ENCODE measurements around the gene ALDH1B1. TPM values are rescaled to one million over a fixed set of nuclear protein-coding genes. Genes with fewer than 3 reads are reported as not detected.
"Not testable (repeated sequence)": the region's sequence is repeated elsewhere in the genome, so short reads cannot be mapped to it uniquely, and the experiment has no call there.

The ALDH1B1 gene
- total RNA-seq, 5 donors from 2014 or later (not counting 1 experiment from before 2014, with no cell fraction given): 2.0 to 8.2 (median 5.2) TPM

GRCh38 chr9:38377336-38378083, 15.0 kb upstream of the ALDH1B1 start:
- H3K4me3 ChIP-seq (ENCODE audit: control insufficient read depth in 1 of 2, extremely low read depth in 1 of 2, low read length in 1 of 2); DNase-seq; ATAC-seq (replicated peaks in 1 of 4); CTCF ChIA-PET; H3K36me3 Mint-ChIP-seq; H3K36me3 ChIP-seq (ENCODE audit: control insufficient read depth in 2 of 2, extremely low read depth in 1 of 2, insufficient read depth in 1 of 2, low read length in 1 of 2); POLR2A ChIA-PET; H3K4me1 Mint-ChIP-seq; H3K27ac ChIP-seq (ENCODE audit: low read length); H3K9me3 ChIP-seq; H3K27me3 Mint-ChIP-seq; H3K4me3 Mint-ChIP-seq; H3K27me3 ChIP-seq (replicated peaks in 1 of 2; ENCODE audit: control insufficient read depth in 2 of 2, extremely low read depth in 1 of 2, insufficient read depth in 2 of 2, low read length in 1 of 2); H3K27ac Mint-ChIP-seq; H3K4me1 ChIP-seq (ENCODE audit: control insufficient read depth in 1 of 2, extremely low read depth in 1 of 2, insufficient read depth in 2 of 2, low read length in 2 of 2); H3K9me3 Mint-ChIP-seq: not testable (repeated sequence)
- 97% methylated on average over 15 of the region's 42 CpGs for WGBS (ENCODE audit: insufficient coverage)

- Histone ChIP-seq H3K9me3 (no peaks in the 10 kb centered on the region), H3K27ac (ENCODE audit: low read length) (no peak overlapping the region), H3K36me3 (ENCODE audit: control insufficient read depth in 2 of 2, extremely low read depth in 1 of 2, insufficient read depth in 1 of 2, low read length in 1 of 2) (no peaks in the 10 kb centered on the region), H3K4me1 (ENCODE audit: control insufficient read depth in 1 of 2, extremely low read depth in 1 of 2, insufficient read depth in 2 of 2, low read length in 2 of 2) (no peaks in the 10 kb centered on the region), H3K4me3 (ENCODE audit: control insufficient read depth in 1 of 2, extremely low read depth in 1 of 2, low read length in 1 of 2) (no peak overlapping the region), H3K27me3 (replicated peaks in 1 of 2; ENCODE audit: control insufficient read depth in 2 of 2, extremely low read depth in 1 of 2, insufficient read depth in 2 of 2, low read length in 1 of 2) (peaks cover 0 to 5% of the 10 kb centered on the region in 2 experiments)
- H3K9me3 Mint-ChIP-seq: peaks cover 0 to 3% (median 0%) of the 10 kb centered on the region in 3 donors
- ChIA-PET POLR2A (no interaction called here), CTCF (no interaction called here)
- H3K27me3 Mint-ChIP-seq: peaks cover 5 to 9% of the 10 kb centered on the region in 2 donors
- WGBS (ENCODE audit: insufficient coverage): 92% methylated on average over 2 of the region's 6 CpGs
- no peak overlapping the region for H3K27ac Mint-ChIP-seq
- no peak for DNase-seq
- H3K4me3 Mint-ChIP-seq: no peak overlapping the region
- H3K36me3 Mint-ChIP-seq: no peaks in the 10 kb centered on the region
- ATAC-seq (replicated peaks in 1 of 4): no peak
- no peaks in the 10 kb centered on the region for H3K4me1 Mint-ChIP-seq
These were observed 12.2 kb upstream of the ALDH1B1 start for GRCh38 chr9:38380230-38380871.

GRCh38 chr9:38380872-38381534, 11.5 kb upstream of the ALDH1B1 start:
- Histone ChIP-seq H3K27me3 (replicated peaks in 1 of 2; ENCODE audit: control insufficient read depth in 2 of 2, extremely low read depth in 1 of 2, insufficient read depth in 2 of 2, low read length in 1 of 2) (peaks cover 0 to 6% of the 10 kb centered on the region in 2 experiments), H3K9me3 (no peaks in the 10 kb centered on the region), H3K4me3 (ENCODE audit: control insufficient read depth in 1 of 2, extremely low read depth in 1 of 2, low read length in 1 of 2) (no peak overlapping the region), H3K4me1 (ENCODE audit: control insufficient read depth in 1 of 2, extremely low read depth in 1 of 2, insufficient read depth in 2 of 2, low read length in 2 of 2) (no peaks in the 10 kb centered on the region), H3K36me3 (ENCODE audit: control insufficient read depth in 2 of 2, extremely low read depth in 1 of 2, insufficient read depth in 1 of 2, low read length in 1 of 2) (no peaks in the 10 kb centered on the region), H3K27ac (ENCODE audit: low read length) (no peak overlapping the region)
- Mint-ChIP-seq H3K9me3 (peaks cover 0 to 3% (median 0%) of the 10 kb centered on the region in 3 donors), H3K36me3 (no peaks in the 10 kb centered on the region), H3K4me3 (no peak overlapping the region), H3K27ac (no peak overlapping the region), H3K4me1 (no peaks in the 10 kb centered on the region), H3K27me3 (peaks cover 5 to 9% of the 10 kb centered on the region in 2 donors)
- CTCF ChIA-PET: no interaction called here
- POLR2A ChIA-PET: no interaction called here
- 69% methylated on average over 3 of the region's 8 CpGs for WGBS (ENCODE audit: insufficient coverage)
- DNase-seq (no peak), ATAC-seq (replicated peaks in 1 of 4) (no peak)

DNA sequence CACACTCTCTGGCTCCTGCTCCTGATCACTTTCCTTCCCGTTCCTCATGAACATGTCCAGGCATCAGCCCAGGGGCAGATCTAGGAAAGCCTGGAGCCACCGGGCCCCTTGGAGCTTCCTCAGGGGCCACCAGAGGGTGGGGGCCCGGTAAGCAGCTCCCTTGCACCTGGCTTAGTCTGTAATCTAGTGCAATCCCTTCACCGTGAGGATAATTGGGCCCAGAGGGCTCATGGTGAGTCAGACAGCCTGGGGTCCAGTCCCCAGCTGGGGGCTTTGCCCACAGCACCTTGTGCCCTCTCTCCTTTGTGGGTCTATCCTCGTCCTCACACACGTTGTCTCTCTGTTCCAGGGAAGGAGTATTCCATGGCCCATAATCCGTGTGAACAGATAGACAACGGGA, 10.4 kb upstream of the ALDH1B1 start:
- Histone ChIP-seq H3K9me3 (no peaks in the 10 kb centered on the region), H3K4me3 (ENCODE audit: control insufficient read depth in 1 of 2, extremely low read depth in 1 of 2, low read length in 1 of 2) (no peak overlapping the region), H3K36me3 (ENCODE audit: control insufficient read depth in 2 of 2, extremely low read depth in 1 of 2, insufficient read depth in 1 of 2, low read length in 1 of 2) (no peaks in the 10 kb centered on the region), H3K27me3 (replicated peaks in 1 of 2; ENCODE audit: control insufficient read depth in 2 of 2, extremely low read depth in 1 of 2, insufficient read depth in 2 of 2, low read length in 1 of 2) (peaks cover 0 to 6% of the 10 kb centered on the region in 2 experiments), H3K4me1 (ENCODE audit: control insufficient read depth in 1 of 2, extremely low read depth in 1 of 2, insufficient read depth in 2 of 2, low read length in 2 of 2) (no peaks in the 10 kb centered on the region), H3K27ac (ENCODE audit: low read length) (no peak overlapping the region)
- Mint-ChIP-seq H3K36me3 (no peaks in the 10 kb centered on the region), H3K4me1 (no peaks in the 10 kb centered on the region), H3K4me3 (no peak overlapping the region), H3K27me3 (peaks cover 5 to 9% of the 10 kb centered on the region in 2 donors), H3K9me3 (peaks cover 0 to 3% (median 0%) of the 10 kb centered on the region in 3 donors), H3K27ac (no peak overlapping the region)
- ChIA-PET POLR2A (no interaction called here), CTCF (no interaction called here)
- no peak for ATAC-seq (replicated peaks in 1 of 4)
- 81% methylated on average over 8 of the region's 8 CpGs for WGBS (ENCODE audit: insufficient coverage)
- DNase-seq: no peak

- 57% methylated on average over 3 of the region's 3 CpGs for WGBS (ENCODE audit: insufficient coverage)
- Histone ChIP-seq H3K4me1 (ENCODE audit: control insufficient read depth in 1 of 2, extremely low read depth in 1 of 2, insufficient read depth in 2 of 2, low read length in 2 of 2) (no peaks in the 10 kb centered on the region), H3K4me3 (ENCODE audit: control insufficient read depth in 1 of 2, extremely low read depth in 1 of 2, low read length in 1 of 2) (no peak overlapping the region), H3K9me3 (no peaks in the 10 kb centered on the region), H3K27me3 (replicated peaks in 1 of 2; ENCODE audit: control insufficient read depth in 2 of 2, extremely low read depth in 1 of 2, insufficient read depth in 2 of 2, low read length in 1 of 2) (peaks cover 0 to 6% of the 10 kb centered on the region in 2 experiments), H3K27ac (ENCODE audit: low read length) (no peak overlapping the region), H3K36me3 (ENCODE audit: control insufficient read depth in 2 of 2, extremely low read depth in 1 of 2, insufficient read depth in 1 of 2, low read length in 1 of 2) (no peaks in the 10 kb centered on the region)
- POLR2A ChIA-PET: no interaction called here
- Mint-ChIP-seq H3K9me3 (peaks cover 0 to 3% (median 0%) of the 10 kb centered on the region in 3 donors), H3K4me3 (no peak overlapping the region), H3K27ac (no peak overlapping the region), H3K4me1 (no peaks in the 10 kb centered on the region), H3K27me3 (peaks cover 5 to 9% of the 10 kb centered on the region in 2 donors), H3K36me3 (no peaks in the 10 kb centered on the region)
- CTCF ChIA-PET: no interaction called here
- ATAC-seq (replicated peaks in 1 of 4) (no peak), DNase-seq (no peak)
These were observed 7.3 kb upstream of the ALDH1B1 start for GRCh38 chr9:38384990-38385848.

GRCh38 chr9:38385896-38386295, 6.6 kb upstream of the ALDH1B1 start:
- peaks cover 0 to 1% (median 0%) of the 10 kb centered on the region in 3 donors for H3K4me1 Mint-ChIP-seq

More at GRCh38 chr9:38385896-38386295, 6.6 kb upstream of the ALDH1B1 start:
- Histone ChIP-seq H3K27ac (ENCODE audit: low read length) (no peak overlapping the region), H3K36me3 (ENCODE audit: control insufficient read depth in 2 of 2, extremely low read depth in 1 of 2, insufficient read depth in 1 of 2, low read length in 1 of 2) (no peaks in the 10 kb centered on the region), H3K9me3 (no peaks in the 10 kb centered on the region), H3K4me1 (ENCODE audit: control insufficient read depth in 1 of 2, extremely low read depth in 1 of 2, insufficient read depth in 2 of 2, low read length in 2 of 2) (no peaks in the 10 kb centered on the region), H3K27me3 (replicated peaks in 1 of 2; ENCODE audit: control insufficient read depth in 2 of 2, extremely low read depth in 1 of 2, insufficient read depth in 2 of 2, low read length in 1 of 2) (peaks cover 0 to 9% of the 10 kb centered on the region in 2 experiments), H3K4me3 (ENCODE audit: control insufficient read depth in 1 of 2, extremely low read depth in 1 of 2, low read length in 1 of 2) (no peak overlapping the region)
- no peak overlapping the region for H3K27ac Mint-ChIP-seq
- no peak for ATAC-seq (replicated peaks in 1 of 4)
- H3K36me3 Mint-ChIP-seq: no peaks in the 10 kb centered on the region
- ChIA-PET POLR2A (no interaction called here), CTCF (no interaction called here)
- H3K27me3 Mint-ChIP-seq: peaks cover 5 to 10% of the 10 kb centered on the region in 2 donors
- peaks cover 0 to 3% (median 0%) of the 10 kb centered on the region in 3 donors for H3K9me3 Mint-ChIP-seq
- H3K4me3 Mint-ChIP-seq: no peak overlapping the region
- no peak for DNase-seq
- WGBS (ENCODE audit: insufficient coverage): 95% methylated on average over 2 of the region's 3 CpGs
